SK-N-SH (cell line): Measurements from ENCODE around the gene UBXN1. TPM values are rescaled to one million over a fixed set of nuclear protein-coding genes. Genes with fewer than 3 reads are reported as not detected.

Source experiments
- CTCF ChIA-PET: fragments of 300-600, 350-600 bp; formaldehyde crosslinking; extraction: SDS; loops from one replicate; lab custom pipeline; 2021; lab: Yijun Ruan, JAX
- POLR2A ChIA-PET: fragments of 350-600 bp; sonication (Branson Sonifier 250); formaldehyde crosslinking; extraction: SDS; loops from one replicate; lab custom pipeline; 2020; ENCODE audit warnings: antibody characterized with exemption, inconsistent platforms; lab: Yijun Ruan, JAX
- DNase-seq: peaks from one replicate; pipeline ENCODE4 v3.0.0; 2012
- H2AFZ ChIP-seq: fragments of 200-600 bp; sonication (generic); 2 replicates; pipeline ENCODE4 v1.8.1; 2016; ENCODE audit warnings: antibody characterized with exemption, mild to moderate bottlenecking, low read depth
- H3F3A ChIP-seq: fragments of 200-600 bp; sonication (generic); replicated peaks from 2 replicates; pipeline ENCODE3; 2016; ENCODE audit warnings: antibody characterized with exemption, mild to moderate bottlenecking; ENCODE audit not compliant: insufficient read depth
- H3K27ac ChIP-seq, 2 experiments: fragments of 200-500 bp in 1 of 2; fragments of 200-600 bp in 1 of 2; sonication (Bioruptor generic) in 1 of 2; sonication (generic), shearing (Covaris generic) in 1 of 2; 2 replicates each; pipeline versions ENCODE4 v1.5.1 to v1.6.1; 2014 to 2016; ENCODE audit warnings: low read depth in 2 of 2, inconsistent platforms in 1 of 2, low read length in 1 of 2, mild to moderate bottlenecking in 1 of 2, mixed read lengths in 1 of 2
- H3K27me3 ChIP-seq: fragments of 200-600 bp; sonication (generic), shearing (Covaris generic); 2 replicates; pipeline ENCODE4 v1.6.1; 2016; ENCODE audit warnings: mixed run types; ENCODE audit not compliant: insufficient read depth
- H3K36me3 ChIP-seq, 2 experiments: fragments of 200-500 bp in 1 of 2; fragments of 200-600 bp in 1 of 2; sonication (Bioruptor generic) in 1 of 2; sonication (generic) in 1 of 2; replicated peaks in 1 of 2; 2 replicates each; pipeline versions ENCODE3 to v1.5.1; 2014 to 2016; ENCODE audit warnings: low read length in 1 of 2, mild to moderate bottlenecking in 1 of 2; ENCODE audit not compliant: insufficient read depth in 2 of 2, control insufficient read depth in 1 of 2
- H3K4me1 ChIP-seq, 2 experiments: fragments of 200-500 bp in 1 of 2; fragments of 200-600 bp in 1 of 2; sonication (Bioruptor generic) in 1 of 2; sonication (generic), shearing (Covaris generic) in 1 of 2; 2 replicates each; pipeline versions ENCODE4 v1.5.1 to v1.6.1; 2014 to 2016; ENCODE audit warnings: low read depth in 1 of 2, low read length in 1 of 2, mixed run types in 1 of 2; ENCODE audit not compliant: insufficient read depth in 2 of 2, control insufficient read depth in 1 of 2
- H3K4me2 ChIP-seq: fragments of 200-600 bp; sonication (generic), shearing (Covaris generic); 2 replicates; pipeline ENCODE4 v1.6.1; 2017; ENCODE audit warnings: mixed run types
- H3K4me3 ChIP-seq, 2 experiments: fragments of 200-500 bp in 1 of 2; fragments of 200-600 bp in 1 of 2; sonication (Bioruptor generic) in 1 of 2; sonication (generic), shearing (Covaris generic) in 1 of 2; 2 replicates each; pipeline versions ENCODE4 v1.5.1 to v1.8.1; 2014 to 2016; ENCODE audit warnings: low read depth in 2 of 2, inconsistent platforms in 1 of 2, low read length in 1 of 2, mild to moderate bottlenecking in 1 of 2, mixed read lengths in 1 of 2, moderate library complexity in 1 of 2
- H3K79me2 ChIP-seq: fragments of 200-600 bp; sonication (generic); 2 replicates; pipeline ENCODE4 v1.8.1; 2017; ENCODE audit warnings: mild to moderate bottlenecking; ENCODE audit not compliant: insufficient read depth
- H3K9ac ChIP-seq: fragments of 200-600 bp; sonication (generic); 2 replicates; pipeline ENCODE4 v1.6.1; 2017; ENCODE audit warnings: mixed run types
- H3K9me2 ChIP-seq: fragments of 200-600 bp; sonication (generic); 2 replicates; pipeline ENCODE4 v1.6.1; 2017; ENCODE audit warnings: mixed run types
- H3K9me3 ChIP-seq: fragments of 200-600 bp; sonication (generic); 2 replicates; pipeline ENCODE4 v1.6.1; 2017; ENCODE audit warnings: mixed run types, mild to moderate bottlenecking, moderate library complexity
- H4K20me1 ChIP-seq: fragments of 200-600 bp; sonication (generic); 2 replicates; pipeline ENCODE4 v1.6.1; 2017; ENCODE audit warnings: mild to moderate bottlenecking, mixed run types; ENCODE audit not compliant: insufficient read depth
- FOSL2 ChIP-seq: IDR thresholded peaks from 2 replicates; pipeline ENCODE4 v1.4.0; 2012; ENCODE audit warnings: low read depth, mild to moderate bottlenecking, moderate library complexity, borderline replicate concordance
- FOXM1 ChIP-seq: IDR thresholded peaks from 2 replicates; pipeline ENCODE4 v1.4.0; 2012; ENCODE audit warnings: low read depth, mild to moderate bottlenecking
- IRF3 ChIP-seq: fragments of 150-350 bp; IDR thresholded peaks from 2 replicates; pipeline ENCODE4 v1.6.1; 2016; ENCODE audit warnings: mild to moderate bottlenecking, low read depth, low read length
- POLR2AphosphoS5 ChIP-seq: IDR thresholded peaks from 2 replicates; pipeline ENCODE4 v1.6.1; 2012; ENCODE audit warnings: low read depth, low read length
- RAD21 ChIP-seq: IDR thresholded peaks from 2 replicates; pipeline ENCODE4 v1.6.1; 2012; ENCODE audit warnings: mild to moderate bottlenecking, low read length
- REST ChIP-seq: IDR thresholded peaks from 2 replicates; pipeline ENCODE4 v1.6.1; 2012; ENCODE audit warnings: mild to moderate bottlenecking, low read depth, low read length, moderate library complexity
- SMC3 ChIP-seq: IDR thresholded peaks from 2 replicates; pipeline ENCODE4 v1.6.1; 2012; ENCODE audit warnings: low read depth, low read length, improper control_type of control experiment
- TEAD4 ChIP-seq: IDR thresholded peaks from 2 replicates; pipeline ENCODE4 v1.4.0; 2012; ENCODE audit warnings: mild to moderate bottlenecking, borderline replicate concordance; ENCODE audit not compliant: insufficient read depth
- WGBS: methylation state at CpG from one replicate; pipeline ENCODE4 v1.1.6; 2017; ENCODE audit warnings: low lambda C conversion rate; 5-methylcytosine and 5-hydroxymethylcytosine counted together
- polyA plus RNA-seq, 3 experiments: library from polyadenylated mRNA; depleted of rRNA; stranded (reverse); fragments of >200 nt; gene quantifications; 2 replicates each; pipeline ENCODE4 v1.2.3, GENCODE V29; 2012
- TF ChIP-seq, protein P1 (sequence below): fragments of 200-600 bp; sonication (generic); IDR thresholded peaks from 2 replicates; pipeline ENCODE4 v1.6.1; 2017; ENCODE audit warnings: antibody characterized with exemption, mild to moderate bottlenecking, moderate library complexity
- TF ChIP-seq, protein P2 (sequence below): IDR thresholded peaks from 2 replicates; pipeline ENCODE4 v1.4.0; 2012; ENCODE audit warnings: low read depth

UBXN1 gene
- polyA plus RNA-seq, 1 of the 3 experiments (the other 2 are of a cell fraction): 256 TPM

GRCh38 chr11:62712276-62712812 is 33.5 kb upstream of the UBXN1 start:
- 92% methylated on average over 6 of the region's 6 CpGs for WGBS
- POLR2A ChIA-PET: no interaction called here

DNA sequence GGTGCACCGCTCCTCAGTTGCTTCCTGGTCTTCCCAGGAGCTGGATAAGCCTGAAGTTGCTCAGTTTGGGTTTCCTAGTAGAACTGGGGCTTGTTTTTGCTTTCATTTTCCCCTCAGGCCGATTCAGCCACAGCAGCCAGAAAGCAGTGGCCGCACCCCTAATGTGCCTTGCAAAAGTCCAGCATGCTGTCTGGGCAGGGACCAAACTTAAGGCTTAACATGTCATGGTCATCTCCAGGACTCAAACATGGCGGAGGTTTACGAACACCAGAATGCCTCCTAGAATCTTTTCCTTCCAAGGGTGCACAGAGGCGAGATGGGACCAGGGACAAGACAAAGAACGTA is 31.1 kb upstream of the UBXN1 start:
- Histone ChIP-seq H3K4me3 (peak overlapping the region; percentile 35 to 38; a peak in 3 of 4 replicates), H3K4me2 (peak overlapping the region; percentile 81), H3K4me1 (peaks cover 19 to 44% of the 10 kb centered on the region in 2 experiments; a peak in 3 of 4 replicates), H3F3A (peaks cover 54% of the 10 kb centered on the region), H2AFZ (peak overlapping the region; percentile 93), H3K9me3 (no peaks in the 10 kb centered on the region), H3K27ac (peak overlapping the region; percentile 85 to 94), H4K20me1 (no peaks in the 10 kb centered on the region), H3K79me2 (peaks cover 9% of the 10 kb centered on the region; the same call in 1 of the 2 replicates), H3K9me2 (no peaks in the 10 kb centered on the region), H3K9ac (peak overlapping the region; percentile 70), H3K36me3 (peaks cover 40 to 45% of the 10 kb centered on the region in 2 experiments), H3K27me3 (no peaks in the 10 kb centered on the region)
- WGBS: 92% methylated on average over 7 of the region's 7 CpGs
- POLR2A ChIA-PET: interaction anchor here (1.5 to 4.0 kb wide), 4 partner anchors 16 to 118 kb away, joined by 5 to 24 read pairs (median 10); partner anchors contain the start of genes C11orf98, CSKMT, HNRNPUL2 and LBHD1
- DNase-seq: no peak
- CTCF ChIA-PET: interaction anchor here (0.6 to 1.5 kb wide), 3 partner anchors 16 to 91 kb away, joined by 3 to 5 read pairs (median 3); no protein-coding TSS in a partner anchor
- TF ChIP-seq RAD21: no peak
- TF ChIP-seq FOSL2: no peak
- TF ChIP-seq, protein P1, sequence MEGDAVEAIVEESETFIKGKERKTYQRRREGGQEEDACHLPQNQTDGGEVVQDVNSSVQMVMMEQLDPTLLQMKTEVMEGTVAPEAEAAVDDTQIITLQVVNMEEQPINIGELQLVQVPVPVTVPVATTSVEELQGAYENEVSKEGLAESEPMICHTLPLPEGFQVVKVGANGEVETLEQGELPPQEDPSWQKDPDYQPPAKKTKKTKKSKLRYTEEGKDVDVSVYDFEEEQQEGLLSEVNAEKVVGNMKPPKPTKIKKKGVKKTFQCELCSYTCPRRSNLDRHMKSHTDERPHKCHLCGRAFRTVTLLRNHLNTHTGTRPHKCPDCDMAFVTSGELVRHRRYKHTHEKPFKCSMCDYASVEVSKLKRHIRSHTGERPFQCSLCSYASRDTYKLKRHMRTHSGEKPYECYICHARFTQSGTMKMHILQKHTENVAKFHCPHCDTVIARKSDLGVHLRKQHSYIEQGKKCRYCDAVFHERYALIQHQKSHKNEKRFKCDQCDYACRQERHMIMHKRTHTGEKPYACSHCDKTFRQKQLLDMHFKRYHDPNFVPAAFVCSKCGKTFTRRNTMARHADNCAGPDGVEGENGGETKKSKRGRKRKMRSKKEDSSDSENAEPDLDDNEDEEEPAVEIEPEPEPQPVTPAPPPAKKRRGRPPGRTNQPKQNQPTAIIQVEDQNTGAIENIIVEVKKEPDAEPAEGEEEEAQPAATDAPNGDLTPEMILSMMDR: no peak
- TF ChIP-seq FOXM1: no peak
- no peak for TF ChIP-seq REST
- no peak for TF ChIP-seq IRF3
- TF ChIP-seq, protein P2, sequence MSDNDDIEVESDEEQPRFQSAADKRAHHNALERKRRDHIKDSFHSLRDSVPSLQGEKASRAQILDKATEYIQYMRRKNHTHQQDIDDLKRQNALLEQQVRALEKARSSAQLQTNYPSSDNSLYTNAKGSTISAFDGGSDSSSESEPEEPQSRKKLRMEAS: no peak

More at GRCh38 chr11:62712276-62712812, 33.5 kb upstream of the UBXN1 start:
- Histone ChIP-seq H3K27ac (no peak overlapping the region), H4K20me1 (no peaks in the 10 kb centered on the region), H3K9me3 (no peaks in the 10 kb centered on the region), H3K27me3 (no peaks in the 10 kb centered on the region), H3K9me2 (no peaks in the 10 kb centered on the region), H3F3A (peaks cover 68% of the 10 kb centered on the region), H3K9ac (no peak overlapping the region), H3K4me2 (no peak overlapping the region), H3K79me2 (peaks cover 24% of the 10 kb centered on the region), H3K4me3 (no peak overlapping the region), H2AFZ (no peak overlapping the region), H3K4me1 (peaks cover 15 to 26% of the 10 kb centered on the region in 2 experiments; a peak in 3 of 4 replicates), H3K36me3 (peaks cover 59 to 68% of the 10 kb centered on the region in 2 experiments)
- CTCF ChIA-PET: interaction anchor here (1.5 kb wide), 1 partner anchor 57 kb away, joined by 4 read pairs; no protein-coding TSS in a partner anchor
- no peak for DNase-seq
- TF ChIP-seq TEAD4 (no peak), POLR2AphosphoS5 (no peak), REST (no peak), FOSL2 (no peak), SMC3 (no peak)
